Choroid plexus epithelial cell (primary cell): Measurements from ENCODE around the gene LY6G5B.
A peak's percentile ranks its signal among the peaks of the same experiment; 100 is the strongest.

Source experiments
- DNase-seq: peaks from one replicate; pipeline ENCODE4 v3.0.0-alpha.2; 2010; ENCODE audit warnings: low read depth
- H3K4me3 ChIP-seq: 2 replicates; pipeline ENCODE4 v1.5.1; 2011; ENCODE audit warnings: low read depth, mild to moderate bottlenecking, control low read depth, low read length, moderate library complexity
- CTCF ChIP-seq: conservative IDR thresholded peaks from 2 replicates; pipeline ENCODE4 v1.5.1; 2011; ENCODE audit warnings: low read depth, mild to moderate bottlenecking, control low read depth, inconsistent platforms, low read length, moderate library complexity

The LY6G5B gene

GRCh38 chr6:31639449-31639861 lies 30.3 kb upstream of the LY6G5B start:
- H3K4me3 ChIP-seq = no peak overlapping the region
- TF ChIP-seq CTCF = no peak
- peak; percentile 48 for DNase-seq

- H3K4me3 ChIP-seq = no peak overlapping the region
- TF ChIP-seq CTCF = no peak
- no peak for DNase-seq
Measured at GRCh38 chr6:31640612-31641011, 29.2 kb upstream of the LY6G5B start.

GRCh38 chr6:31641370-31641769 lies 28.4 kb upstream of the LY6G5B start:
- H3K4me3 ChIP-seq = no peak overlapping the region
- TF ChIP-seq CTCF = no peak
- DNase-seq = no peak

GRCh38 chr6:31642798-31643570 lies 26.8 kb upstream of the LY6G5B start:
- no peak for DNase-seq
- no peak for TF ChIP-seq CTCF
- no peak overlapping the region for H3K4me3 ChIP-seq

GRCh38 chr6:31643818-31644454 lies 25.8 kb upstream of the LY6G5B start:
- no peak overlapping the region for H3K4me3 ChIP-seq
- no peak for TF ChIP-seq CTCF

GRCh38 chr6:31645325-31645724 lies 24.5 kb upstream of the LY6G5B start:
- H3K4me3 ChIP-seq = no peak overlapping the region
- DNase-seq = no peak
- no peak for TF ChIP-seq CTCF

More at GRCh38 chr6:31643818-31644454, 25.8 kb upstream of the LY6G5B start:
- DNase-seq = no peak

- DNase-seq = peak; percentile 79
- H3K4me3 ChIP-seq = peak overlapping the region; percentile 89
- TF ChIP-seq CTCF = no peak
Measured at GRCh38 chr6:31651602-31652191, 18.1 kb upstream of the LY6G5B start.
